CD4-positive, alpha-beta T cell (primary cell): ENCODE results near the gene PARD3B. TPM values are rescaled to one million over a fixed set of nuclear protein-coding genes. Genes with fewer than 3 reads are reported as not detected.

Experiments
- ATAC-seq: fragments of 200-7000 bp; cut with Tn5 transposase; one replicate; pipeline ENCODE4 v1.10.0; 2022; ENCODE audit warnings: mild to moderate bottlenecking; ENCODE audit not compliant: poor library complexity
- CTCF ChIA-PET: fragments of 350-600 bp; sonication (Branson Sonifier 250); formaldehyde crosslinking; loops from one replicate; lab custom pipeline; 2021; ENCODE audit warnings: antibody characterized with exemption, inconsistent platforms; lab: Charles Lee
- POLR2A ChIA-PET: fragments of 350-600 bp; sonication (Branson Sonifier 250); formaldehyde crosslinking; loops from one replicate; lab custom pipeline; 2021; ENCODE audit warnings: antibody characterized with exemption, inconsistent platforms; lab: Charles Lee
- DNase-seq, 14 experiments: peaks; one replicate each; pipeline ENCODE4 v3.0.0-alpha.2; 2013 to 2020; ENCODE audit warnings: mixed read lengths in 2 of 14
- H3K27ac ChIP-seq, 2 donors: one replicate each; pipeline versions ENCODE4 v1.5.1 to v1.7.0; 2013; ENCODE audit warnings: low read length in 2 of 2, low read depth in 1 of 2, mild to moderate bottlenecking in 1 of 2
- H3K27me3 ChIP-seq, 2 experiments: 1 replicate in 1 of 2; 2 replicates in 1 of 2; pipeline versions ENCODE4 v1.6.1 to v1.7.0; 2013; ENCODE audit warnings: low read length in 2 of 2, control low read depth in 1 of 2, mild to moderate bottlenecking in 1 of 2, moderate library complexity in 1 of 2; ENCODE audit not compliant: insufficient read depth in 2 of 2, control insufficient read depth in 1 of 2
- H3K36me3 ChIP-seq: one replicate; pipeline ENCODE4 v1.6.1; 2013; ENCODE audit warnings: low read length, control low read depth; ENCODE audit not compliant: insufficient read depth
- H3K4me1 ChIP-seq: one replicate; pipeline ENCODE4 v1.6.1; 2013; ENCODE audit warnings: low read length, control low read depth; ENCODE audit not compliant: insufficient read depth
- H3K4me3 ChIP-seq: one replicate; pipeline ENCODE4 v1.5.1; 2013; ENCODE audit warnings: mild to moderate bottlenecking, low read length, moderate library complexity
- H3K9me3 ChIP-seq, 2 experiments: 1 replicate in 1 of 2; 2 replicates in 1 of 2; pipeline versions ENCODE4 v1.6.1 to v1.7.0; 2013; ENCODE audit warnings: low read length in 2 of 2, mild to moderate bottlenecking in 2 of 2, control low read depth in 1 of 2, moderate library complexity in 1 of 2; ENCODE audit not compliant: control insufficient read depth in 1 of 2, insufficient read depth in 1 of 2
- H3K27ac Mint-ChIP-seq: one replicate; pipeline ENCODE4 v1.8.0; 2020; ENCODE audit warnings: mixed read lengths
- H3K27me3 Mint-ChIP-seq: one replicate; pipeline ENCODE4 v1.8.0; 2021; ENCODE audit warnings: mixed read lengths
- H3K36me3 Mint-ChIP-seq: one replicate; pipeline ENCODE4 v1.8.0; 2021; ENCODE audit warnings: low read depth, mixed read lengths
- H3K4me1 Mint-ChIP-seq: one replicate; pipeline ENCODE4 v1.8.0; 2021; ENCODE audit warnings: low read depth, mixed read lengths
- H3K4me3 Mint-ChIP-seq: one replicate; pipeline ENCODE4 v1.8.0; 2020; ENCODE audit warnings: mild to moderate bottlenecking, mixed read lengths
- H3K9me3 Mint-ChIP-seq: one replicate; pipeline ENCODE4 v1.8.0; 2020; ENCODE audit warnings: mixed read lengths
- CTCF ChIP-seq: fragments of 200-600 bp; IDR thresholded peaks from one replicate; pipeline ENCODE4 v1.8.0; 2022; ENCODE audit warnings: antibody characterized with exemption, mild to moderate bottlenecking
- intact Hi-C, 2 experiments: fragments of 100-400 bp; cut with DNase I in 1 of 2; cut with micrococcal nuclease in 1 of 2; formaldehyde crosslinking; loops; one replicate each; pipeline versions ENCODE4 v1.15.1 to v1.9.0; 2023 to 2025; cut with DNase I, micrococcal nuclease
- total RNA-seq, 174 experiments: library from RNA in 2 of 174; stranded (reverse) in 2 of 174; gene quantifications; one replicate each; pipeline ENCODE4 v1.2.3 and lab custom pipeline; 2021 to 2026

PARD3B gene
- total RNA-seq, 2 experiments from 2014 or later, result 0.87 to 1.9 TPM

DNA sequence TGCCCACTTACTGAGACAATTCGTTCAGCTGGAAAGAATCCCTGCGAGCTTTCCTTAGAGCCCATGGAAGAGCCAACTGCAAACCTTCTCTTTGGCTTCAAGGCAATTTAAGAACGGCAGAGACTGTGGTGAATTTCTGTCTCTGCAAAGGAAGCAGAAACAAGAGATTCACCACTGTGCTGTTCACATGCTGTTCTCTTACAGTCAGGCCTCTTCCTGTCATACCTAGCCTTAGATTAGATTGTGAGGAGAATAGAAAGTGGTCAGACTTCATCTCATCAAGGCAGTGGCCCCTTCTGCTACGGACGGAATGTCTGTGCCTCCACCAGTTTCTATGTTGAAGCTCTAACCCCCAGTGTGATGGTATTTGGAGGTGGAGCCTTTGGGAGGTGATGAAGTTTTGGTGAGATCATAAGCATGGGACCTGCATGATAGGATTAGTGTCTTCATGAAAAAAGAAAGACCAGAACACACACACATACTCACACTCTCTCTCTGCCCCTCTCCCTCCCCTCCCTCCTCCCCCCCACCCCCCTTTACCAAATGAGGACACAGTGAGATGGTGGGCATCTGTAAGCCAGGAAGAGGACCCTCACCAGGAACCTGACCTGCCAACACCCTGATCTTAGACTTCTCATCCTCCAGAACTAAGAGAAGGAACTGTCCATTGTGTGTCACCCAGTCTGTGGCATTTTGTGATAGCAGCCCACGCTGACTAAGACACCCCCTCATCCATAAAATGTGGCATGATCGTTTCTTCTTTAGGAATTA is 1091.5 kb downstream of the PARD3B start:
- H3K4me1 ChIP-seq, result peaks cover 5% of the 10 kb centered on the region
- DNase-seq (no peak), ATAC-seq (no peak)
- Mint-ChIP-seq H3K27ac (no peak overlapping the region), H3K27me3 (no peaks in the 10 kb centered on the region), H3K4me3 (no peak overlapping the region), H3K9me3 (no peaks in the 10 kb centered on the region), H3K4me1 (peaks cover 17% of the 10 kb centered on the region), H3K36me3 (no peaks in the 10 kb centered on the region)
- no peaks in the 10 kb centered on the region for H3K27me3 ChIP-seq
- H3K36me3 ChIP-seq, result no peaks in the 10 kb centered on the region
- POLR2A ChIA-PET, result no interaction called here
- H3K9me3 ChIP-seq, result no peaks in the 10 kb centered on the region
- no peak overlapping the region for H3K27ac ChIP-seq
- CTCF ChIA-PET, result no interaction called here
- TF ChIP-seq CTCF, result no peak
- intact Hi-C loops, result no loop called here
- no peak overlapping the region for H3K4me3 ChIP-seq

DNA sequence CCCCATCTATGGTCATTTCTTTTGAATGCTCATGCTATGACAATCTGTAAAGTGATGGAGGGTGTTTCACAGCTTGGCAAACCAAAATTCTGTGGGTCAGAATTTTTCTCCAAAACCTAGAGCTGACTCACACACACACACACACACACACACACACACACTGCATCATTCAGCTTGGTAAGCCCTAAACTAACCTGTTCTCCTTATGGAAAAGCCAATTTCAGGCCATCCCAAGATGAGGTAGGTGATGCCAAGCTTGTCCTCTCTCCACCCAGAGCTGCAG is 1092.0 kb downstream of the PARD3B start:
- Histone ChIP-seq H3K9me3 (no peaks in the 10 kb centered on the region), H3K4me3 (no peak overlapping the region), H3K27me3 (no peaks in the 10 kb centered on the region), H3K4me1 (peaks cover 5% of the 10 kb centered on the region), H3K27ac (no peak overlapping the region), H3K36me3 (no peaks in the 10 kb centered on the region)
- Mint-ChIP-seq H3K36me3 (no peaks in the 10 kb centered on the region), H3K27ac (no peak overlapping the region), H3K4me3 (no peak overlapping the region), H3K9me3 (no peaks in the 10 kb centered on the region), H3K4me1 (peaks cover 17% of the 10 kb centered on the region), H3K27me3 (no peaks in the 10 kb centered on the region)
- intact Hi-C loops, result no loop called here
- DNase-seq (no peak), ATAC-seq (no peak)
- TF ChIP-seq CTCF, result no peak
- CTCF ChIA-PET, result no interaction called here
- POLR2A ChIA-PET, result no interaction called here

DNA sequence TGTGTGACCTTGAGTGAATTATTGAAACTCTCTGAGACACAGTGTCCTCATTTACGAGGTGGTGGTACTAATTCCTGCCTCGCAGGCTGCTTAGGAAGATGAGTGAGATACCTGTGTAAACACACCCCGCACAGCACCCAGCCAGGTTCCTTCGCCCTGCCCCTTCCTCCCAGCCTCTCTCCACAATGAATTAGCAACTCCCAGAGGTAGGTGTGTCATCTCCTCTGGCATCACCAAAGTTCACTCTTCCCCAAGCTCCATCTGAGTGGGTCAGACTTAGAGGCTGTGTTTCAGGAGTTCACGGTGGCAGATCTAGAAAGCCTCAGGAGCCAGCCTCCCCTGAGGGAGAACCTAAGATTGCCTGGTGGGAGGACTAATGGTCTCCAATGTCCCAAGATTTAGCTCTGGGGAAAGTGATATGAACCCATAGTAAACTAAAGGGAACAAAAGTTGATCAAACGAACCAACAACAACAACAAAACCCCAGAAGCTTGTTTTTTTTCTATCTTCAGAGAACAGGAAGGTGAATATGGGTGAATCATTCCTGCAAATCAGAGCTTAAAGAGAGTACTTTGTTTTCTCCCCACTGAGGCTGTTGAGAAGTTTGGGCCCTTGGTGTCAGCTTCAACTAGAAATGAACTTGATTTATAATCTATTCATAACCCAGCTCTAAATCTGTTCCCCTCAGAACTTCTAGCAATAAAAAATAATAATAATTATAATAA is 1092.7 kb downstream of the PARD3B start:
- Mint-ChIP-seq H3K36me3 (no peaks in the 10 kb centered on the region), H3K27ac (no peak overlapping the region), H3K9me3 (no peaks in the 10 kb centered on the region), H3K4me1 (peaks cover 17% of the 10 kb centered on the region), H3K4me3 (no peak overlapping the region), H3K27me3 (peaks cover 5% of the 10 kb centered on the region)
- Histone ChIP-seq H3K9me3 (no peaks in the 10 kb centered on the region), H3K36me3 (no peaks in the 10 kb centered on the region), H3K27me3 (no peaks in the 10 kb centered on the region), H3K27ac (no peak overlapping the region), H3K4me3 (no peak overlapping the region), H3K4me1 (peaks cover 5% of the 10 kb centered on the region)
- CTCF ChIA-PET, result no interaction called here
- DNase-seq, result no peak
- no peak for ATAC-seq
- POLR2A ChIA-PET, result no interaction called here
- no peak for TF ChIP-seq CTCF
- intact Hi-C loops, result no loop called here
